ENCODE measurements around the gene IL6R.

IL6R gene

DNA sequence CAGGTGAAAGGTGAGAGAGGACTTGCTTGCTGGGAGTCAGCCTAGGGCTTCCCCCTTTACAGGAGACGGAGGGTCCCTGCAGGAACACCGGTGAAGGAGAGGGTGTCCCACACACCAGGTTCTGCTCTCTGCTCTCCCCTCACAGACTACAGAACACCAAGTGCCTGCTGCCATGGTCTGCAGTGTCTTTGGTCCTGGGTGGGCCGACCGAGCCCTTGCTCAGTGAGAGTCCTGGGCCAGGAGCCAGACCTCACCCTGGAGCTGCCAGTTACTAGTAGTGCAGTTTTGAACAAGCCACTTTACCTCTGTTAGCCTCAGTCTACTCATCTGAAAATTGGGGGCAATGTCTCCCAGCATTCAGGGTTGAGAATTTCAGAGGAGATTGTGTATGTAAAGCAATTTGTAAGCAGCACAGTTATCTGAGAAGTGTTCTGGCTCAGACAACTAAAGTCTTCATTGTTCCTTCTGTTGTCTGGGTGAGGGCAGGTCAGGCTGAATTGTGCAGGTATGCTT, 2.7 kb upstream of the IL6R start:
- H3K27ac ChIP-seq, result no peak overlapping the region
- no peak for TF ChIP-seq ZFX (IDR thresholded peaks at IDR 0.05)
- TF ChIP-seq, protein P1, sequence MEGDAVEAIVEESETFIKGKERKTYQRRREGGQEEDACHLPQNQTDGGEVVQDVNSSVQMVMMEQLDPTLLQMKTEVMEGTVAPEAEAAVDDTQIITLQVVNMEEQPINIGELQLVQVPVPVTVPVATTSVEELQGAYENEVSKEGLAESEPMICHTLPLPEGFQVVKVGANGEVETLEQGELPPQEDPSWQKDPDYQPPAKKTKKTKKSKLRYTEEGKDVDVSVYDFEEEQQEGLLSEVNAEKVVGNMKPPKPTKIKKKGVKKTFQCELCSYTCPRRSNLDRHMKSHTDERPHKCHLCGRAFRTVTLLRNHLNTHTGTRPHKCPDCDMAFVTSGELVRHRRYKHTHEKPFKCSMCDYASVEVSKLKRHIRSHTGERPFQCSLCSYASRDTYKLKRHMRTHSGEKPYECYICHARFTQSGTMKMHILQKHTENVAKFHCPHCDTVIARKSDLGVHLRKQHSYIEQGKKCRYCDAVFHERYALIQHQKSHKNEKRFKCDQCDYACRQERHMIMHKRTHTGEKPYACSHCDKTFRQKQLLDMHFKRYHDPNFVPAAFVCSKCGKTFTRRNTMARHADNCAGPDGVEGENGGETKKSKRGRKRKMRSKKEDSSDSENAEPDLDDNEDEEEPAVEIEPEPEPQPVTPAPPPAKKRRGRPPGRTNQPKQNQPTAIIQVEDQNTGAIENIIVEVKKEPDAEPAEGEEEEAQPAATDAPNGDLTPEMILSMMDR (conservative IDR thresholded peaks at IDR 0.05), result no peak

DNA sequence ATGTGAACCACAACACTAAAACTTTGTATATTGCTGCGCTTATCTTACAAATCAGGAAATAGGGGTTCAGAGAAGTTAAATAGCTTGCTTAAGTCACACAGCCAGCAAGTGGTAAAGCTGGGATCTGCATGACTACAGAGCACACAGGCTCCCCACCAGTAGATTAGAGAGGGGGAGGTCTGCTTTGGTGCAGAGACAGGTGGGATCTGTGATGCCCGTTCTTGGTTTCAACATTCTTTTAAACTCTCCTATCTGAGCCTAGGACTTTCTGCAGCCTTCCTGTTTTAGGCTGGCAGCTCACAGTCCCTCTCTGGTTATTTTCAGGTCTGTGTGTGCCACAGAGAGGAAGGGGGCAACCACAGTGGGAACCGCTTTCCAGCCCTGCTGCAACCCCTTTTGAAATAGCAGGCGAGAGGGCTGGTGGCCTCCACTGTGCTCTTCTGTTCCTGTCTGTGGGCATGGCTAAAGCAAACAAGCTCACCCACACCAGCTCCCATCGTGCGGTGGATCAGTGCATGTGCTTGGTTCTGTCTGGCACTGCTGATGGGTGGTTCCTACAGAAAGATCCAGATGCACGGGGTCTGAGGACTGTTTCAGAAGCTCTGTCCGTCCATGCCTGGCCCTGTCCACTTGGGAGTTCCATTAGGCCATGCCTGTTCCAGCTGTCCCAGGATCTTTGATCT, 1.7 kb upstream of the IL6R start:
- no peak for TF ChIP-seq ZFX (IDR thresholded peaks at IDR 0.05)
- TF ChIP-seq, protein P1 (conservative IDR thresholded peaks at IDR 0.05), result no peak
- peak overlapping the region; percentile 97 for H3K27ac ChIP-seq

GRCh38 chr1:154403983-154404382, 1.2 kb upstream of the IL6R start:
- H3K27ac ChIP-seq, result peak overlapping the region; percentile 97
- TF ChIP-seq, protein P1 (conservative IDR thresholded peaks at IDR 0.05), result no peak
- no peak for TF ChIP-seq ZFX (IDR thresholded peaks at IDR 0.05)

- H3K27ac ChIP-seq, result peak overlapping the region; percentile 97
- TF ChIP-seq, protein P1 (conservative IDR thresholded peaks at IDR 0.05), result no peak
- TF ChIP-seq ZFX (IDR thresholded peaks at IDR 0.05), result no peak
These were observed 622 bp upstream of the IL6R start for GRCh38 chr1:154404511-154404931.

DNA sequence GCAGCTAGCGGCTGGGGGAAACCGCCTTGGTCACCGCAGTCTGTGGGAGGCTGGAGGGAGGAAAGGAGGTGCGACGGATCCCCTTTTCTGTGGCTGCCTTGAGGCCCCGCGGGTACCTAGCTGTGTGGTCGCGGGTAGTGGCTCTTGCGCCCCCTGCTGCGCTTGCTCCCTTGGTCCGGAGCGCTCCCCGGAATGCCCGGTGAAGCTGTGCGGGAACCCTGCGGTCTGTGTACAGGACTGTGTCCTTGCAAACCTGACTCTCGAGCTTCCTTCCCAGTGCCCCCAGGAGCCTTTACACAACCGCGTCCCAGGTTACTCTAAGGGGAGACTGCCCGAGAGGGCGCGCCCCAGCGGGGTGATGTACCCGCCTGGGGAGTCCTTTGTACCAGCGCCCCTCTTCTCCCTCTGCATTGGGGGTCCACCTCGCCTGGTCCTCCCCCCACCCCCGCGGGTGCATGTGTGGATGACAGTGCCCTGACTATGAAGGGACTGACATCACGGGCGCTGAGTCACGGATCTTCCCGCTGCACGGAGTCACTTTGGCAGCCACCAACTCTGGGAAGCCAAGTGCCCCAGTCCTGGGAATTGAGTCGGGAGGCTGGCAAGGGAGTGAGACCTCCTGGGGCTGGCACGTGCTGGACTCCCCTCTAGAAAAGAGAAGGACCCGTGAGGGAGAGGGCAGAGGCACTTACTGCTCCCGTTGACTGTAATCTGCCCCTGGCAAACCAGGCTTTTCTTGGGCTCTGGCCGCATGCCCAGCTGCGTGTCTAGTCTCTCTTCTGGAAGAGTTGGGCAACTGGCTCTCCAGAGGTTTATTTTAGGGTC, 816 bp downstream of the IL6R start:
- peak overlapping the region; percentile 97 for H3K27ac ChIP-seq

DNA sequence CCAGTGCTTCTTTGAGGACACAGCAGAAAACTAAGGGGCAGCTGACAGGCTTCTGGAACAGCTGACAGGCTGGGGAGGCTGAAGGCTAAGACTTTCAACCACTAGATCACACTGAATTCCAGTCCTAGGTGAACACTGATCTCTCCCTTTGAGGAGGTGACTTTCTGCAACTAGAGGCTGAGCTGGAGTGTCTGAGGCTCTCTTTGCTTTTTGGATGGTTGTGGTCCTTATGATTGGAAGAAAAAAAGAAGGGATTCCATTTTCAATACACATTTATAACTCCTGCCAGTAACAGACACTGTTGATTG, 1.4 kb downstream of the IL6R start:
- TF ChIP-seq ZFX (IDR thresholded peaks at IDR 0.05), result no peak
- TF ChIP-seq, protein P1 (conservative IDR thresholded peaks at IDR 0.05), result no peak
- H3K27ac ChIP-seq, result peak overlapping the region; percentile 97

More for the DNA sequence above, 816 bp downstream of the IL6R start:
- no peak for TF ChIP-seq ZFX (IDR thresholded peaks at IDR 0.05)
- TF ChIP-seq, protein P1 (conservative IDR thresholded peaks at IDR 0.05), result no peak; the same call in none of the 2 replicates

GRCh38 chr1:154406886-154407197, 1.7 kb downstream of the IL6R start:
- TF ChIP-seq ZFX (IDR thresholded peaks at IDR 0.05), result no peak
- TF ChIP-seq, protein P1 (conservative IDR thresholded peaks at IDR 0.05), result no peak
- peak overlapping the region; percentile 97 for H3K27ac ChIP-seq
